Measurements from ENCODE around the gene TINAGL1. TPM values are rescaled to one million over a fixed set of nuclear protein-coding genes. Genes with fewer than 3 reads are reported as not detected.

The TINAGL1 gene
- total RNA-seq, 2 donors from 2014 or later, result 211 to 264 TPM

DNA sequence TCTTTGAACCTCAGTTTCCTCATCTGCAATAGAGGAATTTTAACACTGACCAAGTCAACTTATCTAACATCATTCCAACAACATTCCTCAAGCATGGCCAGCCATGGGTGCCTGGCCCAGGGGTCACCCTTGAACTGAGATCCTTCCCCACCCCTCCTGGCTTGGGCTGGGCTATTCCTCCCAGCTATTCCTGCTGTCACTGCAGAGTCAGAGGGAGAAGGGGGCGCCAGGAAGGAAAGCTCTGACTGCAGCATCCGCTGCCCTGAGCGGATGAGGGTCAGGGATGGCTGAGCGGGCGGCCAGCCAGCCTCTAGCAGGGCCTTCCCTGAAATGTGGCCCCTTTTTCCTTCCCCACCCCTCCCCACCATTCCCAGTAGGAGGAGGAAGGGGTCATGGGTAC, 3.1 kb downstream of the TINAGL1 start:
- Histone ChIP-seq H3K4me3 (peak overlapping the region; percentile 47 to 85), H3K9me3 (no peaks in the 10 kb centered on the region), H3K36me3 (peaks cover 28% of the 10 kb centered on the region), H3K27ac (peak overlapping the region; percentile 83 to 92), H3K27me3 (no peaks in the 10 kb centered on the region), H3K4me1 (peaks cover 0 to 74% of the 10 kb centered on the region in 2 donors)
- DNase-seq (ENCODE audit: low spot score), result peak; percentile 57
- TF ChIP-seq, protein P1, sequence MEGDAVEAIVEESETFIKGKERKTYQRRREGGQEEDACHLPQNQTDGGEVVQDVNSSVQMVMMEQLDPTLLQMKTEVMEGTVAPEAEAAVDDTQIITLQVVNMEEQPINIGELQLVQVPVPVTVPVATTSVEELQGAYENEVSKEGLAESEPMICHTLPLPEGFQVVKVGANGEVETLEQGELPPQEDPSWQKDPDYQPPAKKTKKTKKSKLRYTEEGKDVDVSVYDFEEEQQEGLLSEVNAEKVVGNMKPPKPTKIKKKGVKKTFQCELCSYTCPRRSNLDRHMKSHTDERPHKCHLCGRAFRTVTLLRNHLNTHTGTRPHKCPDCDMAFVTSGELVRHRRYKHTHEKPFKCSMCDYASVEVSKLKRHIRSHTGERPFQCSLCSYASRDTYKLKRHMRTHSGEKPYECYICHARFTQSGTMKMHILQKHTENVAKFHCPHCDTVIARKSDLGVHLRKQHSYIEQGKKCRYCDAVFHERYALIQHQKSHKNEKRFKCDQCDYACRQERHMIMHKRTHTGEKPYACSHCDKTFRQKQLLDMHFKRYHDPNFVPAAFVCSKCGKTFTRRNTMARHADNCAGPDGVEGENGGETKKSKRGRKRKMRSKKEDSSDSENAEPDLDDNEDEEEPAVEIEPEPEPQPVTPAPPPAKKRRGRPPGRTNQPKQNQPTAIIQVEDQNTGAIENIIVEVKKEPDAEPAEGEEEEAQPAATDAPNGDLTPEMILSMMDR (IDR thresholded peaks at IDR 0.05), result no peak

DNA sequence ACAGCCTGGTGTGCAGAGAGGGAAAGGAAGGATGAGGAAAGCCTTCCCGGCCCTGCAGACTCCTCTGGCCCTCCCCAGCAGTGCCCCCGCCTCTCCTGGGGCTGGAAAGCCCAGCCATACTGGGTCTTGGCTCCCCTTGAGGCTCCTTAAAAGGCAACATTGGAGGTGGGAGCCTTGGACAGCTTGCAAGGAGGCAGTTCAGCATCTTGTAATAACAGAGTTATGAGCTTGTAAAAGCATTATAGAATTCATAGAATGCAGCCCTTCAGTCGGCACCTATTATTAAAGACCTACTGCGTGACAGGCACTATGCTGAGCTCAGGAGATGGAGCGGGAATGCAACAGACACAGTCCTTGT, 4.2 kb downstream of the TINAGL1 start:
- no peaks in the 10 kb centered on the region for H3K9me3 ChIP-seq
- peak overlapping the region; percentile 83 to 92 for H3K27ac ChIP-seq
- peaks cover 0 to 74% of the 10 kb centered on the region in 2 donors for H3K4me1 ChIP-seq
- peak; percentile 54 for DNase-seq (ENCODE audit: low spot score)
- peak overlapping the region; percentile 47 to 85 for H3K4me3 ChIP-seq
- TF ChIP-seq, protein P1 (IDR thresholded peaks at IDR 0.05), result no peak
- no peaks in the 10 kb centered on the region for H3K27me3 ChIP-seq
- peaks cover 39% of the 10 kb centered on the region for H3K36me3 ChIP-seq

DNA sequence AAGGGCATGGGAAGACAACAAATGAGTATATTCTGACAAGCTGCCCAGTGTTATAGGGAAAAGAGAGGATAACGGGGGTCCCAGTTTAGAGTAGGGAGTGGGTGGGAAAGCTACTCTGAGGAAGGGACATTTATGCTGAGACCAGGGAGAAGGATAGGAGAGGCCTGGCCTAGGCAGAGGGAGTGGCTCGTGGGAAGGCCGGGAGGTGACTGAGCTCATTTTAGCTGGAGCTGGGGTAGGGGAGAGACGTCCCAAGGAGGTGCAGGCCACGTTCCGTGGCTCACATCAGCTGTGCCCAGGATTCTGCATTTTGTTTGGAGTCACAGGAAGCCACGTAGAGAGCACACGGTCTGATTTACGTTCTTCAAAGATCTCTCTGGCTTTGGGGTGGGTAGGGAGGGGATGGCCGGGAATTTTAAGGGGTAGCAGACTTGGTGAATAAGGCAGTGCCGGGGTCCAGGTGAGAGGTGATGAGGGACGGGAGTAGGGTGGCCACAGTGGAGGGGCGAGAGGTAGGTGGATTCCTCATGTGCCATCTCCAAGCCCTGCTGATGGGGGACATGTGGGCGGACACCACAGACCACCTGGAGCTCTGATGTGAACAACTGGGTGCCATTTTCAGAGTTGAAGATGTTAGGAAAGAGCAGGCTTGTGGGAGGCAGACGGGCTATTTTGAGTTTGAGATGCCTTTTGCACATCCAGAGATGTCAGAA, 4.7 kb downstream of the TINAGL1 start:
- H3K4me1 ChIP-seq, result peaks cover 0 to 74% of the 10 kb centered on the region in 2 donors
- TF ChIP-seq, protein P1 (IDR thresholded peaks at IDR 0.05), result no peak
- H3K36me3 ChIP-seq, result peaks cover 45% of the 10 kb centered on the region
- no peaks in the 10 kb centered on the region for H3K9me3 ChIP-seq
- no peaks in the 10 kb centered on the region for H3K27me3 ChIP-seq
- peak overlapping the region in 1 of 2 donors; percentile 47 for H3K4me3 ChIP-seq
- DNase-seq (ENCODE audit: low spot score), result peak; percentile 51
- H3K27ac ChIP-seq, result peak overlapping the region; percentile 83 to 92

DNA sequence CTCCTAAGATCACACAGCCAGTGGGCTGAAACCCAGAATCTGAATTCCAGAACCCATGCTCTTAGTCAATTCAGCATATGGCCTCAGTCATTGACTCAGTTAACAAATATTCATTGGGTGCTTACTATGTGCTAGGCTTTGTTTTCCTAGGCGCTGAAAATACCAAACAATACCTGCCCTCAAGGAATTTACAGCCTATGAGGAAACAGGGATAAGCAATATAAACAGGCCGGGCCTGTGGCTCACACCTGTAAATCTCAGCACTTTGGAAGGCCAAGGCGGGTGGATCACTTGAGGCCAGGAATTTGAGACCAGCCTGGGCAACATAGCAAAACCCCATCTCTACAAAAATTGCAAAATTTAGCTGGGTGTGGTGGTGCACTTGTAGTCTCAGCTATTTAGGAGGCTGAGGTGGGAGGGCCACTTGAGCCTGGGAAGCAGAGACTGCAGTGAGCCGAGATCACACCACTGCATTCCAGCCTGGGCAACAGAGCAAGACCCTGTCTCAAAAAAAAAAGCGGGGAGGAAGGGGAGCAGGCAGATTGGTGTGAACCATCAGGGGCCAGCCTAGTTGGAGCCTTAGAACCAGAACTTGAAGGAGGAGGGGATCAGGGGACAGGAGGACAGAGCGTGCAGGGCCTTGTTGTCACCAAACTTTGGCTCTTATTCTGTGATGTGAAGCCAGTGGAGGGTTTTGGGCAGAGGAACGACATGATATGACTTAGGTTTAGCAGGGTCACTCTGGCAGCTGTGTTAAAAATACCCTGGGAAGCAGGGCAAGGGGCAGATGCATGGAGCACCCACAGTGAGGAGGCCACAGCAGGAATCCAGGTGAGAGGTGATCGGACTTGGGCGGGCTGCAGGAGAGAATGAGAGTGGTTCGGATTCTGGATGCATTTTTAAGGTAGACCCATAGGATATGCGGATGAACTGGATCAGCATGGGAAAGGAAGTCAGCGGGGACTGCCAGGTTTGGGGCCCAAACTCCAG, 5.8 kb downstream of the TINAGL1 start:
- Histone ChIP-seq H3K27ac (peak overlapping the region; percentile 83 to 92), H3K9me3 (no peaks in the 10 kb centered on the region), H3K36me3 (peaks cover 55% of the 10 kb centered on the region), H3K27me3 (no peaks in the 10 kb centered on the region), H3K4me1 (peaks cover 0 to 82% of the 10 kb centered on the region in 2 donors), H3K4me3 (peak overlapping the region in 1 of 2 donors; percentile 2)
- TF ChIP-seq, protein P1 (IDR thresholded peaks at IDR 0.05), result no peak
- DNase-seq (ENCODE audit: low spot score), result peak; percentile 53

DNA sequence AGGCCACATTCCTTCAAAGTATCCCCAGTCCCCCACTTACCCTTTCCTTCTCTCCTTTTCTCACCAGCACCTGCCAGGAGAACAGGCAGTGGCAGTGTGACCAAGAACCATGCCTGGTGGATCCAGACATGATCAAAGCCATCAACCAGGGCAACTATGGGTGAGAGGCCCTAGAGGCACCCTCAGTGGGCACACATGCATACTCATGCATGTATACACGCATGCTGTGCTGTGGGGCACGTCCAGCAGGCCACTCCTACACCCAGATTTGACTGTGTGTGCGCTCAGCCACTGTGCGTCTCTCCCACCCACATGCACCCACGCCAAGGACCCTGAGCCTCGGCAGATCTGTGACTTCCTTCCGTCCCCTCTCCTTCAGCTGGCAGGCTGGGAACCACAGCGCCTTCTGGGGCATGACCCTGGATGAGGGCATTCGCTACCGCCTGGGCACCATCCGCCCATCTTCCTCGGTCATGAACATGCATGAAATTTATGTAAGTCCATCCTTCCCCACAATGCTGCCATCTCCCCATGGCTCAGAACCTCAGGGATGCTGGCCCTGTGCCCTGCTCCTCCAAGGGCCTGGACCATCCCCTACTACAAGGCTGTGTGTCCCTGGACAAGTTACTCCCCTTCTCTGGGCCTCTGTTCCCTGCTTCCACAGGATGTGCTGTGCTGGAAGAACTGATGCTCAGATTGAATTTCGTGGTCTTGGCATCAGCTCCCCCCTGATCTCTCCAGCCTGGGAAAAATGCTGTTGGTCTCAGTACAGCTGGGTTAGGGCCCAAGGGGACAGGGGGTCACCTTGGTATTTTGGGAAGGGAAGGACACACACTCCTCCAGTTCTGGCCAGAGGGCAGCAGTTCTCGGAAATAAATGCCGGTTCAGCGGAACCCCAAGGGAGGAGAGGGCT, 7.0 kb downstream of the TINAGL1 start:
- Histone ChIP-seq H3K27ac (peak overlapping the region; percentile 83 to 92), H3K4me3 (peak overlapping the region in 1 of 2 donors; percentile 22), H3K36me3 (peaks cover 60% of the 10 kb centered on the region), H3K27me3 (no peaks in the 10 kb centered on the region), H3K9me3 (no peaks in the 10 kb centered on the region), H3K4me1 (peaks cover 0 to 94% of the 10 kb centered on the region in 2 donors)
- DNase-seq (ENCODE audit: low spot score), result peak; percentile 55
- TF ChIP-seq, protein P1 (IDR thresholded peaks at IDR 0.05), result no peak

Measured in right atrium auricular region (tissue), 2 donors.